Measurements from ENCODE around the gene DEGS2.
"Not testable (repeated sequence)": the region's sequence is repeated elsewhere in the genome, so short reads cannot be mapped to it uniquely, and the experiment has no call there.

DEGS2 gene

GRCh38 chr14:100176811-100177327 lies 17.4 kb upstream of the DEGS2 start:
- DNase-seq, result no peak

- DNase-seq, result no peak
These were observed 13.9 kb upstream of the DEGS2 start for GRCh38 chr14:100173353-100173752.

- DNase-seq, result no peak
These were observed 13.4 kb upstream of the DEGS2 start for GRCh38 chr14:100172811-100173210.

GRCh38 chr14:100170880-100171279 lies 11.4 kb upstream of the DEGS2 start:
- DNase-seq, result no peak

GRCh38 chr14:100168506-100168905 lies 9.1 kb upstream of the DEGS2 start:
- no peak for DNase-seq

- DNase-seq, result no peak
These were observed 6.5 kb upstream of the DEGS2 start for GRCh38 chr14:100165831-100166440.

- DNase-seq, result no peak
These were observed 5.9 kb upstream of the DEGS2 start for GRCh38 chr14:100165376-100165775.

GRCh38 chr14:100160534-100160916 lies 1.1 kb upstream of the DEGS2 start:
- DNase-seq, result no peak

- no peak for DNase-seq
These were observed 554 bp upstream of the DEGS2 start for GRCh38 chr14:100159865-100160533.

- no peak for DNase-seq
These were observed 815 bp downstream of the DEGS2 start for GRCh38 chr14:100158566-100159093.

GRCh38 chr14:100157548-100158232 lies 1.8 kb downstream of the DEGS2 start:
- DNase-seq, result not testable (repeated sequence)

GRCh38 chr14:100156776-100157175 lies 2.7 kb downstream of the DEGS2 start:
- DNase-seq, result no peak

GRCh38 chr14:100155756-100156616 lies 3.5 kb downstream of the DEGS2 start:
- DNase-seq, result no peak

GRCh38 chr14:100155049-100155621 lies 4.3 kb downstream of the DEGS2 start:
- no peak for DNase-seq

- DNase-seq, result no peak
These were observed 5.9 kb downstream of the DEGS2 start for GRCh38 chr14:100153560-100153959.

GRCh38 chr14:100152091-100152490 lies 7.4 kb downstream of the DEGS2 start:
- DNase-seq, result no peak

- DNase-seq, result no peak
These were observed 8.4 kb downstream of the DEGS2 start for GRCh38 chr14:100150932-100151587.

GRCh38 chr14:100149851-100150611 lies 9.4 kb downstream of the DEGS2 start:
- DNase-seq, result no peak

GRCh38 chr14:100148837-100149731 lies 10.4 kb downstream of the DEGS2 start:
- no peak for DNase-seq

All from GOT3 (cell line).